CD4-positive, alpha-beta T cell (primary cell): Measurements from ENCODE around the gene HSD17B11. TPM values are rescaled to one million over a fixed set of nuclear protein-coding genes. Genes with fewer than 3 reads are reported as not detected.

Experiments used
- ATAC-seq: fragments of 200-7000 bp; cut with Tn5 transposase; one replicate; pipeline ENCODE4 v1.10.0; 2022; ENCODE audit warnings: mild to moderate bottlenecking; ENCODE audit not compliant: poor library complexity
- CTCF ChIA-PET: fragments of 350-600 bp; sonication (Branson Sonifier 250); formaldehyde crosslinking; loops from one replicate; lab custom pipeline; 2021; ENCODE audit warnings: antibody characterized with exemption, inconsistent platforms; lab: Charles Lee
- POLR2A ChIA-PET: fragments of 350-600 bp; sonication (Branson Sonifier 250); formaldehyde crosslinking; loops from one replicate; lab custom pipeline; 2021; ENCODE audit warnings: antibody characterized with exemption, inconsistent platforms; lab: Charles Lee
- DNase-seq, 14 experiments: peaks; one replicate each; pipeline ENCODE4 v3.0.0-alpha.2; 2013 to 2020; ENCODE audit warnings: mixed read lengths in 2 of 14
- H3K27ac ChIP-seq, 2 donors: one replicate each; pipeline versions ENCODE4 v1.5.1 to v1.7.0; 2013; ENCODE audit warnings: low read length in 2 of 2, low read depth in 1 of 2, mild to moderate bottlenecking in 1 of 2
- H3K27me3 ChIP-seq, 2 experiments: 1 replicate in 1 of 2; 2 replicates in 1 of 2; pipeline versions ENCODE4 v1.6.1 to v1.7.0; 2013; ENCODE audit warnings: low read length in 2 of 2, control low read depth in 1 of 2, mild to moderate bottlenecking in 1 of 2, moderate library complexity in 1 of 2; ENCODE audit not compliant: insufficient read depth in 2 of 2, control insufficient read depth in 1 of 2
- H3K36me3 ChIP-seq: one replicate; pipeline ENCODE4 v1.6.1; 2013; ENCODE audit warnings: low read length, control low read depth; ENCODE audit not compliant: insufficient read depth
- H3K4me1 ChIP-seq: one replicate; pipeline ENCODE4 v1.6.1; 2013; ENCODE audit warnings: low read length, control low read depth; ENCODE audit not compliant: insufficient read depth
- H3K4me3 ChIP-seq: one replicate; pipeline ENCODE4 v1.5.1; 2013; ENCODE audit warnings: mild to moderate bottlenecking, low read length, moderate library complexity
- H3K9me3 ChIP-seq, 2 experiments: 1 replicate in 1 of 2; 2 replicates in 1 of 2; pipeline versions ENCODE4 v1.6.1 to v1.7.0; 2013; ENCODE audit warnings: low read length in 2 of 2, mild to moderate bottlenecking in 2 of 2, control low read depth in 1 of 2, moderate library complexity in 1 of 2; ENCODE audit not compliant: control insufficient read depth in 1 of 2, insufficient read depth in 1 of 2
- H3K27ac Mint-ChIP-seq: one replicate; pipeline ENCODE4 v1.8.0; 2020; ENCODE audit warnings: mixed read lengths
- H3K27me3 Mint-ChIP-seq: one replicate; pipeline ENCODE4 v1.8.0; 2021; ENCODE audit warnings: mixed read lengths
- H3K36me3 Mint-ChIP-seq: one replicate; pipeline ENCODE4 v1.8.0; 2021; ENCODE audit warnings: low read depth, mixed read lengths
- H3K4me1 Mint-ChIP-seq: one replicate; pipeline ENCODE4 v1.8.0; 2021; ENCODE audit warnings: low read depth, mixed read lengths
- H3K4me3 Mint-ChIP-seq: one replicate; pipeline ENCODE4 v1.8.0; 2020; ENCODE audit warnings: mild to moderate bottlenecking, mixed read lengths
- H3K9me3 Mint-ChIP-seq: one replicate; pipeline ENCODE4 v1.8.0; 2020; ENCODE audit warnings: mixed read lengths
- CTCF ChIP-seq: fragments of 200-600 bp; IDR thresholded peaks from one replicate; pipeline ENCODE4 v1.8.0; 2022; ENCODE audit warnings: antibody characterized with exemption, mild to moderate bottlenecking
- intact Hi-C, 2 experiments: fragments of 100-400 bp; cut with DNase I in 1 of 2; cut with micrococcal nuclease in 1 of 2; formaldehyde crosslinking; loops; one replicate each; pipeline versions ENCODE4 v1.15.1 to v1.9.0; 2023 to 2025; cut with DNase I, micrococcal nuclease
- total RNA-seq, 174 experiments: library from RNA in 2 of 174; stranded (reverse) in 2 of 174; gene quantifications; one replicate each; pipeline ENCODE4 v1.2.3 and lab custom pipeline; 2021 to 2026

The HSD17B11 gene
- total RNA-seq, 2 experiments from 2014 or later = 34.9 to 36.5 TPM

GRCh38 chr4:87339440-87339839, 51.5 kb downstream of the HSD17B11 start:
- Histone ChIP-seq H3K27ac (no peak overlapping the region), H3K4me3 (no peak overlapping the region), H3K4me1 (no peaks in the 10 kb centered on the region), H3K27me3 (no peaks in the 10 kb centered on the region), H3K36me3 (peaks cover 53% of the 10 kb centered on the region), H3K9me3 (peaks cover 2 to 11% of the 10 kb centered on the region in 2 experiments)
- H3K4me1 Mint-ChIP-seq = no peaks in the 10 kb centered on the region
- H3K27ac Mint-ChIP-seq = no peak overlapping the region
- intact Hi-C loops = no loop called here
- DNase-seq = no peak
- POLR2A ChIA-PET = no interaction called here
- H3K36me3 Mint-ChIP-seq = peaks cover 82% of the 10 kb centered on the region
- CTCF ChIA-PET = no interaction called here
- H3K9me3 Mint-ChIP-seq = no peaks in the 10 kb centered on the region
- no peak overlapping the region for H3K4me3 Mint-ChIP-seq
- no peak for TF ChIP-seq CTCF
- ATAC-seq = no peak
- no peaks in the 10 kb centered on the region for H3K27me3 Mint-ChIP-seq

- Histone ChIP-seq H3K4me1 (no peaks in the 10 kb centered on the region), H3K27me3 (no peaks in the 10 kb centered on the region), H3K9me3 (peaks cover 20 to 22% of the 10 kb centered on the region in 2 experiments), H3K36me3 (peaks cover 53% of the 10 kb centered on the region), H3K4me3 (no peak overlapping the region), H3K27ac (no peak overlapping the region)
- H3K4me1 Mint-ChIP-seq = no peaks in the 10 kb centered on the region
- H3K27me3 Mint-ChIP-seq = no peaks in the 10 kb centered on the region
- H3K9me3 Mint-ChIP-seq = peaks cover 8% of the 10 kb centered on the region
- DNase-seq (no peak), ATAC-seq (no peak)
- CTCF ChIA-PET = no interaction called here
- intact Hi-C loops = no loop called here
- no peak overlapping the region for H3K4me3 Mint-ChIP-seq
- POLR2A ChIA-PET = no interaction called here
- H3K36me3 Mint-ChIP-seq = peaks cover 80% of the 10 kb centered on the region
- no peak overlapping the region for H3K27ac Mint-ChIP-seq
- no peak for TF ChIP-seq CTCF
These were observed 53.6 kb downstream of the HSD17B11 start for GRCh38 chr4:87337361-87337760.

GRCh38 chr4:87333267-87333666, 57.7 kb downstream of the HSD17B11 start:
- H3K4me1 ChIP-seq = no peaks in the 10 kb centered on the region

More at GRCh38 chr4:87333267-87333666, 57.7 kb downstream of the HSD17B11 start:
- Histone ChIP-seq H3K36me3 (peaks cover 23% of the 10 kb centered on the region), H3K27me3 (no peaks in the 10 kb centered on the region), H3K9me3 (peaks cover 29 to 45% of the 10 kb centered on the region in 2 experiments), H3K4me3 (no peak overlapping the region), H3K27ac (no peak overlapping the region)
- intact Hi-C loops = no loop called here
- ChIA-PET POLR2A (no interaction called here), CTCF (no interaction called here)
- no peak for TF ChIP-seq CTCF
- ATAC-seq = no peak
- Mint-ChIP-seq H3K4me1 (no peaks in the 10 kb centered on the region), H3K27me3 (no peaks in the 10 kb centered on the region), H3K36me3 (peaks cover 71% of the 10 kb centered on the region), H3K9me3 (peaks cover 24% of the 10 kb centered on the region), H3K4me3 (no peak overlapping the region), H3K27ac (no peak overlapping the region)
- no peak for DNase-seq
